Nephron progenitor cell (in vitro differentiated cells): ENCODE results near the gene SIPA1L3.

Source experiments
- DNase-seq: peaks from one replicate; pipeline ENCODE4 v3.0.0; 2021
- H3K27ac Mint-ChIP-seq: 2 replicates; pipeline ENCODE4 v1.8.0; 2021; ENCODE audit warnings: mild to moderate bottlenecking, moderate library complexity, mixed read lengths
- H3K27me3 Mint-ChIP-seq: 2 replicates; pipeline ENCODE4 v1.8.0; 2021; ENCODE audit warnings: mild to moderate bottlenecking, low read depth, mixed read lengths; ENCODE audit not compliant: poor library complexity
- H3K36me3 Mint-ChIP-seq: 2 replicates; pipeline ENCODE4 v1.8.0; 2021; ENCODE audit warnings: low read depth, mixed read lengths
- H3K4me1 Mint-ChIP-seq: 2 replicates; pipeline ENCODE4 v1.8.0; 2021; ENCODE audit warnings: mixed read lengths
- H3K4me3 Mint-ChIP-seq: 2 replicates; pipeline ENCODE4 v1.8.0; 2021; ENCODE audit warnings: mild to moderate bottlenecking, moderate library complexity, mixed read lengths
- H3K9me3 Mint-ChIP-seq: 2 replicates; pipeline ENCODE4 v1.8.0; 2021; ENCODE audit warnings: mild to moderate bottlenecking, moderate library complexity, mixed read lengths
- TF ChIP-seq, protein P1 (sequence below): fragments of 200-600 bp; sonication (generic); IDR thresholded peaks from 2 replicates; pipeline ENCODE4 v1.5.0; 2021; ENCODE audit warnings: antibody characterized with exemption

SIPA1L3 gene

DNA sequence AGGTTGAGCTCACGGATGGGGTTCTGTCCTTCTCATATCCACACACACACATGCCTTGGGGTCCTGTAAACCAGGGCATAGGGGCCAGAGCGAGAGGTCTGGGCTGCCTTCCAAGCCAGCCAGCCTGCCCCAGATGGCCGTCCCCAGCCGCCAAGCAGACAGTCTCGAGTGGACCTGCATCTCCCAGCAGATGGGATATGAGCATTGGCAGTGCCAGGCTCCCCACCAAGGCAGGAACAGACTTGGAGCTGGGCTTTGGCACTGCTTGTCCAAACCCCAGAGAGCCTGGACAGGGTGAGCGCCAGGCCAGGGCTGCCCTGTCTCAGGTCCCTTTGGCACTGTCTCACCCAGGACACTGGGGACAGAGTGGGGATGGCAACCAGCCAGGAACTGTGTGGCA lies 186.6 kb downstream of the SIPA1L3 start:
- Mint-ChIP-seq H3K4me1 (peaks cover 11% of the 10 kb centered on the region), H3K36me3 (peaks cover 14% of the 10 kb centered on the region), H3K27ac (no peak overlapping the region), H3K4me3 (no peak overlapping the region), H3K9me3 (no peaks in the 10 kb centered on the region), H3K27me3 (no peaks in the 10 kb centered on the region)
- no peak for DNase-seq
- TF ChIP-seq, protein P1, sequence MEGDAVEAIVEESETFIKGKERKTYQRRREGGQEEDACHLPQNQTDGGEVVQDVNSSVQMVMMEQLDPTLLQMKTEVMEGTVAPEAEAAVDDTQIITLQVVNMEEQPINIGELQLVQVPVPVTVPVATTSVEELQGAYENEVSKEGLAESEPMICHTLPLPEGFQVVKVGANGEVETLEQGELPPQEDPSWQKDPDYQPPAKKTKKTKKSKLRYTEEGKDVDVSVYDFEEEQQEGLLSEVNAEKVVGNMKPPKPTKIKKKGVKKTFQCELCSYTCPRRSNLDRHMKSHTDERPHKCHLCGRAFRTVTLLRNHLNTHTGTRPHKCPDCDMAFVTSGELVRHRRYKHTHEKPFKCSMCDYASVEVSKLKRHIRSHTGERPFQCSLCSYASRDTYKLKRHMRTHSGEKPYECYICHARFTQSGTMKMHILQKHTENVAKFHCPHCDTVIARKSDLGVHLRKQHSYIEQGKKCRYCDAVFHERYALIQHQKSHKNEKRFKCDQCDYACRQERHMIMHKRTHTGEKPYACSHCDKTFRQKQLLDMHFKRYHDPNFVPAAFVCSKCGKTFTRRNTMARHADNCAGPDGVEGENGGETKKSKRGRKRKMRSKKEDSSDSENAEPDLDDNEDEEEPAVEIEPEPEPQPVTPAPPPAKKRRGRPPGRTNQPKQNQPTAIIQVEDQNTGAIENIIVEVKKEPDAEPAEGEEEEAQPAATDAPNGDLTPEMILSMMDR = no peak

DNA sequence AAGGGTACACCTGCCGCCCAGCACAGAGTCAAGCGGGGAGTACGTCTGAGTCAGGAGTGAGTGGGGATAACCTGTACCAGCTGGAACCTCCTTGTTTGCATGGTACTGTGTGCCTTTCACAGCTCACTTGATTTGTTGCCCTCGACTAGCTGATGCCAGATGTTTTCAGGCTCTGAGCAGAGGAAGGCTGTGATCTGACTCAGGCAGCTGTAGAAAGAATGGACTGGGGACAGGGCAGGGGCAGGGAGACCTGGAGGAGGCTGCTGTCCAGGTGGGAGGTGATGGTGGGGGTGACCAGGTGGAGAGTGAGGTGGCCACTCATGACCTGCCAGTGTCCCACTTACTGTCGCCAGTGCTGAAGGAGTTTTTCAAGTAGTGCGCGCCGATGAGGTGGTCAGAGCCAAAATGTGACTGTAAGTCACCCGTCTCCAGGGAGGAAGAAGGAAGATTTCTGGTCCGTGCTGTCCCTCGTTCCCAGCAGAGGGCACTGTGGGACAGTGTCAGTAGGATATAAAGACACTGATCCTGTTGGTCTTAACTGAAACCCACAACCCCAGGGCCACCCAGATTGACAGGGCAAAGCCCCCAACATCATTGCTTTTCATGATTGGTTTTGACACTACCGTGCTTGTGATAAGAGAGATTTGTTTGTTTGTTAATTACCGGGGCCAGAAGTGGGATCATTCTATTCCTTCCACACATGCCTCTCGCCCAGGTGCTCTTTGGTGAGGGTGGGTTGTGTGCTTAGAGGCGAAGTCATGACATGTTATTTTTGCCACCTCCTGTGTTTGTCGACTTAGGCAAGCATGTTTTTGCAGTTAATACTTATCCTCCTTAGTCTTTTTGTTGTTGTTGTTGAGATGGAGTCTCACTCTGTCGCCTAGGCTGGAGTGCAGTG lies 188.7 kb downstream of the SIPA1L3 start:
- TF ChIP-seq, protein P1 = peak; percentile 69
- peaks cover 11% of the 10 kb centered on the region for H3K4me1 Mint-ChIP-seq
- no peaks in the 10 kb centered on the region for H3K27me3 Mint-ChIP-seq
- no peak overlapping the region for H3K27ac Mint-ChIP-seq
- peak; percentile 82 for DNase-seq
- no peak overlapping the region for H3K4me3 Mint-ChIP-seq
- peaks cover 28% of the 10 kb centered on the region for H3K36me3 Mint-ChIP-seq
- H3K9me3 Mint-ChIP-seq = peaks cover 8% of the 10 kb centered on the region

DNA sequence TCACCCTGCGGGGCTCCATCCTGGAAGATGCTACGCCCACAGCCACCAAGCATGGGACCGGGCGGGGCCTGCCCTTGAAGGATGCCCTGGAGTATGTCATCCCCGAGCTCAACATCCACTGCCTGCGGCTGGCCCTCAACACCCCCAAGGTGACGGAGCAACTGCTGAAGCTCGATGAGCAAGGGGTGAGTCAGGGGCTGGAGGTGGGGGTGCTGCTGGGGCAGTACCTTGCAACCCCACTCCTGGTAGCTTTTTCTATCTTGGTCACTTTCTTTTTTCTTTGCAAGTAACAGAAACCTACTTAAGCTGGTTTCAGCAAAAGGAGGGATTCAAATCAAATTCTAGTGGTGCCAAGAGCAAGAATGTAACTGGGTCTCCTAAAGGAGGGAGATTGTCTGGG lies 193.0 kb downstream of the SIPA1L3 start:
- peaks cover 54% of the 10 kb centered on the region for H3K36me3 Mint-ChIP-seq
- no peak for DNase-seq
- H3K27me3 Mint-ChIP-seq = no peaks in the 10 kb centered on the region
- no peak overlapping the region for H3K27ac Mint-ChIP-seq
- H3K9me3 Mint-ChIP-seq = peaks cover 8% of the 10 kb centered on the region
- H3K4me3 Mint-ChIP-seq = no peak overlapping the region
- H3K4me1 Mint-ChIP-seq = peaks cover 11% of the 10 kb centered on the region
- TF ChIP-seq, protein P1 = no peak

DNA sequence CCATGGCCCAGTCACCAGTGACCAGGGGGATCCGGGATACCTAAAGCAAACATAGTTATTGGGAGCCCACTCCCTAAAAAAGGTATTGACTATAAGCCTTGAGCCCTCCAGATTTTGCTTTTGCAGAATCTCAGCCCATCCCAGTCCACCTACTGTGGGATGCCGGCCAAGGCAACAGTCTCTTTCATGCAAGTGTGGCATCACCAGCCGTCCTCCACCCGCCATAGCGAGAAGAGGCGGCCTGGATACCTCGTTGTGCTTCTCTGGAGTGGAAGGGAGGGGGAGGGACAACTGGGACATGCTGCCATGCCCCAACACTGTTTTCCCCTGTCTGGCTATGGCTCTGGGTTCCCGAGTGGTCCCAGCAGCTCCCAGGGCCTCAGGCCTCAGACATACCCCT lies 193.6 kb downstream of the SIPA1L3 start:
- peaks cover 8% of the 10 kb centered on the region for H3K9me3 Mint-ChIP-seq
- peaks cover 3% of the 10 kb centered on the region for H3K27me3 Mint-ChIP-seq
- H3K27ac Mint-ChIP-seq = no peak overlapping the region
- H3K4me3 Mint-ChIP-seq = no peak overlapping the region
- TF ChIP-seq, protein P1 = no peak
- H3K4me1 Mint-ChIP-seq = peaks cover 5% of the 10 kb centered on the region
- H3K36me3 Mint-ChIP-seq = peaks cover 57% of the 10 kb centered on the region
- no peak for DNase-seq

DNA sequence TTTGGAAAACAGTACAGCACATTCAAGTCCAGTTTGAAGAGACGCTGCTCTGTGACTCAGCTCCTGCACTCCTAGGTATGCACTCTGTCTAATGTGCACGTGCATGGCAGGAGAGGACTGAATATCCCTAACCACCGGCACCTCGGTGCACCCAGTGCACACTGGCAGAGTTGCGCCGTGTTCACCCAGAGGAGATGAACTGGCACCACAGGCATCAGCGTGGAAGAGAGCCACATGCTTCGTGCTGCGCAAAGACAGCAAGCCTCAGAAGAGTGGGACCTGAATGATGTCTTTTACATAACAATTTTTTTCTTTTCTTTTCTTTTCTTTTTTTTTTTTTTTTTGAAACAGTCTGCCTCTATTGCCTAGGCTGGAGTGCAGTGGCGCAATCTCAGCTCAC lies 194.7 kb downstream of the SIPA1L3 start:
- Mint-ChIP-seq H3K27ac (no peak overlapping the region), H3K36me3 (peaks cover 65% of the 10 kb centered on the region), H3K9me3 (peaks cover 8% of the 10 kb centered on the region), H3K27me3 (peaks cover 3% of the 10 kb centered on the region), H3K4me1 (no peaks in the 10 kb centered on the region), H3K4me3 (no peak overlapping the region)
- DNase-seq = no peak
- TF ChIP-seq, protein P1 = no peak

DNA sequence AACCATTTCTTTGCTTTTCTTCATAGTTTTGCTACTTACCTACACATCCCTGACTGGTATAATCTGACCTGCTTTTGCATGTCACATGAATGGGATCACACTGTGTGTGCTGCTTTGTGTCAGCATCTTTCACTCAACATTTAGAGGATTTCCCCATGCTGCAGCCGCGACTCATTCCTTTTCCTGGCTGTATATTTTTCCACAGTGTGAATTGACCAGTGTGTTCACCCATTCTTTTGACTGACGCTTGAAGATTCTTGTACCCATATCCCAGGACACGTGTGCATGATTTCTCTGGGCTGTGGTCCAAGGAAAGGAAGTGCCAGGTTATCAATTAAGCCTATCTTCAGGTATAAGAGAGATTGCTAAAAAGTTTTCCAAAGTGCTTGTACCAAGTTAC lies 198.6 kb downstream of the SIPA1L3 start:
- H3K4me1 Mint-ChIP-seq = no peaks in the 10 kb centered on the region
- TF ChIP-seq, protein P1 = no peak
- no peaks in the 10 kb centered on the region for H3K9me3 Mint-ChIP-seq
- no peak for DNase-seq
- H3K4me3 Mint-ChIP-seq = no peak overlapping the region
- H3K27ac Mint-ChIP-seq = peak overlapping the region; percentile 39
- H3K36me3 Mint-ChIP-seq = peaks cover 60% of the 10 kb centered on the region
- peaks cover 3% of the 10 kb centered on the region for H3K27me3 Mint-ChIP-seq
